Measurements from ENCODE around the gene FLCN. TPM values are rescaled to one million over a fixed set of nuclear protein-coding genes. Genes with fewer than 3 reads are reported as not detected.
"Not testable (repeated sequence)": the region's sequence is repeated elsewhere in the genome, so short reads cannot be mapped to it uniquely, and the experiment has no call there.

FLCN gene
- total and polyA plus RNA-seq, 10 of the 15 experiments (the other 5 are each of a cell fraction or from before 2014, with no cell fraction given) = 1.1 to 24.7 (median 10.4) TPM

- 0 out of 2 replicates have a peak, but pooled peaks have one; percentile 14 for TF ChIP-seq ATF2 (IDR thresholded peaks at IDR 0.05; ENCODE audit: low read length)
These were observed 50.9 kb downstream of the FLCN start (continued) for GRCh38 chr17:17186051-17186450.

- SMC1A ChIA-PET (ENCODE audit: uncharacterized antibody, unreplicated experiment) = interaction anchor here (0.6 to 1.4 kb wide), 2 partner anchors 20 to 60 kb away, joined by 3 read pairs; no protein-coding TSS in a partner anchor
- RAD21 ChIA-PET (ENCODE audit: unreplicated experiment) = not testable (repeated sequence)
These were observed 51.8 kb downstream of the FLCN start for GRCh38 chr17:17184985-17185757.

GRCh38 chr17:17183744-17184143 lies 53.2 kb downstream of the FLCN start:
- Histone ChIP-seq H2AFZ (ENCODE audit: control insufficient read depth, low read depth, low read length) (no peak overlapping the region), H3K27ac (ENCODE audit: control insufficient read depth, insufficient read depth) (no peak overlapping the region), H3K9me3 (replicated peaks; ENCODE audit: control insufficient read depth, insufficient read depth, low read length) (no peaks in the 10 kb centered on the region), H3K27me3 (replicated peaks in 1 of 2; ENCODE audit: control insufficient read depth in 2 of 2, insufficient read depth in 2 of 2, low read length in 1 of 2) (no peaks in the 10 kb centered on the region), H3K79me2 (ENCODE audit: control insufficient read depth, insufficient read depth, low read length) (no peaks in the 10 kb centered on the region), H3K4me3 (no peak overlapping the region), H3K4me2 (ENCODE audit: control insufficient read depth, insufficient read depth) (no peak overlapping the region), H4K20me1 (ENCODE audit: control insufficient read depth, insufficient read depth) (no peaks in the 10 kb centered on the region), H3K9ac (ENCODE audit: control insufficient read depth, insufficient read depth, low read length) (no peak overlapping the region), H3K4me1 (ENCODE audit: control insufficient read depth, insufficient read depth, low read length) (peaks cover 44% of the 10 kb centered on the region), H3K36me3 (ENCODE audit: control insufficient read depth in 2 of 2, insufficient read depth in 2 of 2, low read length in 1 of 2) (peaks cover 16 to 18% of the 10 kb centered on the region in 2 experiments; a peak in 3 of 4 replicates)
- ATAC-seq (no peak), DNase-seq (ENCODE audit: low read depth, low spot score) (no peak), FAIRE-seq (peak; percentile 52)
- RAD21 ChIA-PET (ENCODE audit: unreplicated experiment) = interaction anchor here (1.4 kb wide), 1 partner anchor 53 kb away, joined by 3 read pairs; the partner anchor contains the start of gene FLCN
- CTCF ChIA-PET = no interaction called here
- POLR2A ChIA-PET = no interaction called here
- WGBS (ENCODE audit: insufficient coverage, insufficient replicate concordance, low lambda C conversion rate, missing lambda C conversion rate) = 89% methylated on average over 4 of the region's 4 CpGs
- no TSS peak for BruUV-seq (replicated peaks)
- in situ Hi-C loops (cut with MboI) = no loop called here
- intact Hi-C loops (cut with micrococcal nuclease; ENCODE audit: unreplicated experiment) = no loop called here
- SMC1A ChIA-PET (ENCODE audit: uncharacterized antibody, unreplicated experiment) = interaction anchor here (1.4 kb wide), 1 partner anchor 21 kb away, joined by 3 read pairs; no protein-coding TSS in a partner anchor
- TF ChIP-seq HCFC1 (IDR thresholded peaks at IDR 0.05; ENCODE audit: low read length) = no peak
- TF ChIP-seq GABPA (IDR thresholded peaks at IDR 0.05; ENCODE audit: low read depth) = no peak
- TF ChIP-seq HDAC2 (IDR thresholded peaks at IDR 0.05) = no peak
- TF ChIP-seq NBN (IDR thresholded peaks at IDR 0.05) = no peak
- no peak for TF ChIP-seq SIN3A (IDR thresholded peaks at IDR 0.05; ENCODE audit: low read depth, low read length)
- TF ChIP-seq FOXM1 (IDR thresholded peaks at IDR 0.05; ENCODE audit: low read depth, low read length) = no peak
- no peak for TF ChIP-seq ZBTB4 (CRISPR knock-in tag; IDR thresholded peaks at IDR 0.05)
- no peak for TF ChIP-seq MXI1 (IDR thresholded peaks at IDR 0.05; ENCODE audit: low read depth, low read length)
- no peak for TF ChIP-seq HDAC6 (IDR thresholded peaks at IDR 0.05; ENCODE audit: unreplicated experiment)
- TF ChIP-seq SRF (IDR thresholded peaks at IDR 0.05; ENCODE audit: low read depth in 2 of 2, low read length in 2 of 2) = no peak

More at GRCh38 chr17:17184985-17185757, 51.8 kb downstream of the FLCN start:
- Histone ChIP-seq H3K36me3 (ENCODE audit: control insufficient read depth in 2 of 2, insufficient read depth in 2 of 2, low read length in 1 of 2) (peaks cover 13 to 18% of the 10 kb centered on the region in 2 experiments; a peak in 3 of 4 replicates), H3K4me1 (ENCODE audit: control insufficient read depth, insufficient read depth, low read length) (peaks cover 36% of the 10 kb centered on the region)
- DNase-seq (ENCODE audit: low read depth, low spot score); H2AFZ ChIP-seq (ENCODE audit: control insufficient read depth, low read depth, low read length); H3K27ac ChIP-seq (ENCODE audit: control insufficient read depth, insufficient read depth); H3K9ac ChIP-seq (ENCODE audit: control insufficient read depth, insufficient read depth, low read length); H4K20me1 ChIP-seq (ENCODE audit: control insufficient read depth, insufficient read depth); CTCF ChIA-PET; ATAC-seq; intact Hi-C loops (cut with micrococcal nuclease; ENCODE audit: unreplicated experiment); H3K4me3 ChIP-seq; H3K27me3 ChIP-seq (replicated peaks in 1 of 2; ENCODE audit: control insufficient read depth in 2 of 2, insufficient read depth in 2 of 2, low read length in 1 of 2); FAIRE-seq; in situ Hi-C loops (cut with MboI); H3K79me2 ChIP-seq (ENCODE audit: control insufficient read depth, insufficient read depth, low read length); H3K4me2 ChIP-seq (ENCODE audit: control insufficient read depth, insufficient read depth); POLR2A ChIA-PET; H3K9me3 ChIP-seq (replicated peaks; ENCODE audit: control insufficient read depth, insufficient read depth, low read length): not testable (repeated sequence)
- WGBS (ENCODE audit: insufficient coverage, insufficient replicate concordance, low lambda C conversion rate, missing lambda C conversion rate) = 69% methylated on average over 13 of the region's 13 CpGs
- BruUV-seq (replicated peaks) = TSS peak; percentile 16
